ENCODE results near the gene FAM168A.
"Not testable (repeated sequence)": the region's sequence is repeated elsewhere in the genome, so short reads cannot be mapped to it uniquely, and the experiment has no call there.

FAM168A gene

DNA sequence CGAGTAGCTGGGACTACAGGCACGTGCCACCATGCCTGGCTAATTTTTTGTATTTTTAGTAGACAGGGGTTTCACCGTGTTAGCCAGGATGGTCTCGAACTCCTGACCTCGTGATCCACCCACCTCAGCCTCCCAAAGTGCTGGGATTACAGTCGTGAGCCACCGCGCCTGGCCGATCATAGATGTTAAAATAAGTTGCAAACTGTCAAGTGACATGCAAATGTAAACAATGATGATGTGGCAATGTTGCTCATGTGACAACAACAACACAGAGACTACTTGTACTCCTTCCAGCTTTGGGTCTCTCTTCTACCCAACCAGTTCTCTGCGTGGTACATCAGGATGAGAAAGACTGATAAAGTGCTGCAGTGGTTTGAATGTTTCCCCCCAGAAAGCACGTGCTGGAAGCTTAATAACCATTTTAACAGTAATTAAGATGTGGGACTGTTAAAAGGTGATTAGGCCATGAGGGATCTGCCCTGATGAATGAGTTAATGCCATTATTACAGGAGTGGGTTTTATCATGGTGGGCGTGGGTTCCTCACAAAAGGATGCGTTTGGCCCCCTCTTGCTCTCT is 127.8 kb downstream of the FAM168A start:
- not testable (repeated sequence) for DNase-seq (ENCODE audit: low read depth in 3 of 3)

DNA sequence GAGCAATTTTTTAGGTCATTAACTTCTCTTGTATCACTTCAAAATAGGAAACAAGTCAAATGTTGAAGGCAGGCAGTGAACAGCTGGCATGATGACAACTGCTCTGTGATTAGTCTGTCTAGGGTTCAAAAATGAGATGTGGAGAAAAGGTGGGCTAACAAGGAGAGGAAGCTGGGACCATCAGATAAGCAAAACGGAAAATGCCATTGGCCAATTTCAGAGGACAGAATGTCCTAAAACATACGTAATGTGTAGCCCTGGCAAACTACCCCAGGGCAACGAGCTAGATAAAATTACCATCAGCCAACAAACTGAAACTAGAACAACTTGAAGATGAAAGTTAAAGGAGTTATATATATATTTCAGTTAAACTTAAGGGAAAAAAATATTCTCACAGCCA is 128.5 kb downstream of the FAM168A start:
- no peak for DNase-seq (ENCODE audit: low read depth in 3 of 3)

DNA sequence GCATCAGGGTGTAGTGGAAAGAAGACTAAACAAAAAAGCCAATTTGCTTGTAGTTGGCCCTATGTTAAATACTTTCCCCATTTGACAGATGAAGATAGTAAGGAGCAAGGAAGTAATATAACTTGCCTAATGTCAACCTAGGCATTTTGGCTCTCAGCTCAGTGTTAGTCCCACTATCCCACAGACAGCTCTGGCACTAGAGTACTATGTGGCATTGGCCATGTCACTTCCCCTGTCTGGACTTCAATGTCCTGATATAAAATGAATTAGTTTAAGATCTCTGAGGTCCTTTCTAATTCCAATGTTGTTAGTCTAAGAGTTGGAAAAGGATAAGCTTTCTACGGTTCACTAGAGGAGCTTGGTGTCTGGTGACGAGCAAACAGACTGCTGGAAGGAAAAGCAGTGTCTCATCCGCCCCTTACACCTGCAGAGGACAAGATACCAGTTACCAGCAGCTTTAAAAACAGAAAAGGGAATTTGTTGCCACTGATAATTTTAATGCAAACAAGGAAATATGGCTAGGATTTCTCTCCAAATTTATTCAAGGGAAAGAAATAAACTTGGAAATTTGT is 129.2 kb downstream of the FAM168A start:
- no peak for DNase-seq (ENCODE audit: low read depth in 3 of 3)

DNA sequence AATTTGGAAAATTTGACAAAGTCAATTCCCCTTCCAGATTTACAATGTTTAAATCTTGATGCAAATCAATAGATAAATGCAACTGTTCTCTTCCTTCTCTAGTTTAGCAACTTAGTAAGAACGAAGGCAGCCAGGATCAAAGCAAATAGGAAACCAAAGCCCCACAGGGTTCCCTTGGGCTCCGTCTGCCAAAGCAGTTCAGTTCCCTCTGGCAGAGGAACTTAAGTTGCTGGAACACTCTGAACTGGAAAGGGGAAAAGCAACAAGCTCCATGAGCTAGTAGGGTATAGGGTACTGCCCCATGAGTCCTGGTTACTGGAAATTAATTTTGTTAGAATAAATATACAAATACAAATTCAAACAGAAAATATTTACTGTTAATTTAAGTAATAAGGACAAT is 130.4 kb downstream of the FAM168A start:
- DNase-seq (ENCODE audit: low read depth in 3 of 3), result no peak

DNA sequence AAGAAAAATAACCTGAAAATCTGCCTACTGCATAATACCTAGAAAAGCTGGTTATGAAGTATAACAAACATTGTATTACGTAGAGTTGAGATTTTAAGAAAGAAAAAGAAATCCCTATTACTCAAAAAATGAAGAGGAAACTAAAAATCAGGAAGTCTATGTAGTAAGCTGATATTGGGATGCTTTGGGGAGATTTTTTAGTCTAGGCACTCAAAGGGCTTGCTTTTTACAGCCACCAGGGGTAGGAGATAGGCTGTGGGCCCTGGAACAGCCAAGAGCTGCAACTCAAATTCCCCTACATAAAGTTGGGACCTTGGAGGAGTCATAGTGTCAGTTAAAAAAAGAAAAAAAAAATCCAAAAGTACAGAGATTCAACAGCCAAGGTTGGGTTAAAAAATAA is 131.3 kb downstream of the FAM168A start:
- DNase-seq (ENCODE audit: low read depth in 3 of 3), result no peak

DNA sequence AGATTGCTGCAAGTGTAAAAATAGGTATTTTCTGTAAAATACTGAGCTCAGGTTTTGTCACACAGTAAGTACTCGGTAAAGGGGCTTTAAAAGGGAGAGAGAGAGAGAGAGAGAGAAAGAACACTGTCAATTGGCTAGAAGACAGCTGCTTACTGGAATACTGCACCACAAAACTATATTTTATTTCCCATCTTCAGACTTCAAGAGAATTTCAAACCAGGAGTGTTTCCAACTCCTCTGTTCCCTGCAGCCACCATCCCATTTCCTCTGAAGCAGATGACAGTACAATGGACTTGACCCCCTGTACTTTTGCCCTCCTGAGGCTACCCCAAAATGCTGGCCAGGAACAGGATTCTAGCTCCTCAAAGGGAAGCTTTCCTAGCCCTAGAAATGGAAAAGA is 132.0 kb downstream of the FAM168A start:
- DNase-seq (ENCODE audit: low read depth in 3 of 3), result no peak

DNA sequence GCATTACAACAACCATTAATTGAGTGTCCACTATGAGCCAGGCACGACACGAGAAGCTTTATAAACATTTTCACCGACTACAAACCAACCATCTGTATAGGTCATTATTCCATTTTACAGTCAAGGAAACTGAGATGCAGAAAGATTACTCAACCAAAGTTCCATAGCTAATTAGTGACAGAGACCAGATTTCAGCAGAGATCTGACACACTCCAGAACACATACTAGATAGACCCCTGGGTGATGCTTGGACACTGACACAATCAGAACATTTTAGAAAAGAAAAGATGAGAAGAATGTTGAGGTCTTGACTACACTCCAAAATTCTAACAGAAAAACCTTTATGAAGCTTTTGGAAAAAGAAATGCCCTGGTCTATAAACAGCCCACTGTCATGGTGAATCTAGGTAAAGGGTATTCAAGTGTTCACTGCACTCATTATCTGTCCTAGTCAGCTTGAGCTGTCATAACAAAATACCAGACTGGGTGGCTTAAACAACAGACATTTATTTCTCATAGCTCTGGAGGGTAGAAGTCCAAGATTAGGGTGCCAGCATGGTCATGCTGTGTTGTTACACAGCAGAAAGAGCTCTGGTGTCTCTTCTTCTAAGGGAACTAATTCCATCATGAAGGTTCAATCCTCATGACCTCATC is 132.8 kb downstream of the FAM168A start:
- DNase-seq (ENCODE audit: low read depth in 3 of 3), result no peak

DNA sequence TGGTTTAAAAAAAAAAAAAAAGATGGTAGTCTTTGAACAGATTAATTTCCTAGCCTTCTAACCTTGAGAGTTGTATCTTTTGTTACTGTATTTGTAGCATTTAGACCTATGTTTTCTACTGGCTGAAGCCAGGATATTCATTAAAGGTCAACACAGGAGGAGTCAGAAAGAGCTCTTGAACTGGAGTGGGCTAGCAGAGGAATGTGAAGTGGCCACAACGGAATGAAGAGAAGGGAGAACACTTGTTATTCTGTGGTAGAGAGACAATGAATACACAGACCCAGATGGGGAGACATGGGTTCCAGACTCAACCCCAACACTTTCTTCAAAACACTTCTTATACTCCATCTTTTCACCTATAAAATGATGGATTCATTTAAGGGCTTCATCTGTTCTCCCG is 133.6 kb downstream of the FAM168A start:
- no peak for DNase-seq (ENCODE audit: low read depth in 3 of 3)

DNA sequence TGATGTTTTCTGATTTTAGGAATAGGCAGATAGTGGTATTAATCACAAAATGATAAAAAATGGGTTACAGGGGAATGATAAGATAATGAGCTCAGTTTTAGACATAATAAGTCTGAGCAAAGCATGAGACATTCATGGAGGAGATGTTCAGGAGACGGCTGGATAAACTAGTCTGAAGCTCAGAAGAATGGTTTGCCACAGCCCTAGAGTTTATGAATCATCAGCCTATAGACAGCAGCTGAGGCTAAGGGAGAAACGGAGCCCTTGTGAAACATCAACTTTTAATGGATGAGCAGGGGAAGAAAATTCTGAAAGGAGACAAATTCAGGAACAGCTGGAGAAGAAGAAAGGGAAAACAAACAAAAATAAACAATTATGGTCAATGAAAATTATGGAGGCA is 134.6 kb downstream of the FAM168A start:
- DNase-seq (ENCODE audit: low read depth in 3 of 3), result no peak

DNA sequence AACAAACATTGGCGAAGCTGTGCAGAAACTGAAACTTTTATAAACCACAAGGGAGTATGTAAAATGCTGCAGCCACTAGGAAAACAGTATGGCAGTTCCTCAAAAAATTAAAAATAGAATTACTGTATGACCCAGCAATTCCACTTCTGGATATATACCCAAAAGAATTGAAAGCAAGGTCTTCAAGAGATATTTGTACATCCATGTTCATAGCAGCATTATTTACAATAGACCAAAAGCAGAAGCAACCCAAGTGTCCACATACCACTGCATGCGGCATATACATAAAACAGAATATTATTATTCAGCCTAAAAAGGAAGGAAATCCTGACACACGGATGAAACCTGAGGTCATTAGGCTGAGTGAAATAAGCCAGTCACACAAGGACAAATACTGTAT is 135.9 kb downstream of the FAM168A start:
- DNase-seq (ENCODE audit: low read depth in 3 of 3), result no peak

DNA sequence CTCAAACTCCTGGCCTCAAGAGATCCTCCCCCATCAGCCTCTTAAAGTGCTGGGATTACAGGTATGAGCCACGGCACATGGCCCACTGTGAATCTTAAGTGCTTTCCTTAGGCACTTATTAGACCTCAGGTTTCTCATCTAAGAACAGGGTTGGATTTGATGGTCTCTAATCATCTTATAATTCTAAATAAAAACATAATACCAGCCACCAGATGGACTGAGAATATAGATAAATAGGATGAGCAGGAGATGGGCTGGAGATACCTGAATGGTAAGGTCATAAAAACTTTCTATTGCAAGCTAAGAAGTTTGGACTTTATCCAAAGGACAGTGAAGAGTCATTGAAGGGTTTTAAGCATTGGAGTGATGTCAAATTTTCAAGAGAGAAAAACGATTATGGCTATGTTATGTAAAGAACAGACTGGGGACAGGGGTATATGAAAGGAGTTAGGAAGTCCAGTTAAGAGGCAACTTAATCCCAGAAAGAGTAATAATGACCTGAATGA is 136.5 kb downstream of the FAM168A start:
- no peak for DNase-seq (ENCODE audit: low read depth in 3 of 3)

DNA sequence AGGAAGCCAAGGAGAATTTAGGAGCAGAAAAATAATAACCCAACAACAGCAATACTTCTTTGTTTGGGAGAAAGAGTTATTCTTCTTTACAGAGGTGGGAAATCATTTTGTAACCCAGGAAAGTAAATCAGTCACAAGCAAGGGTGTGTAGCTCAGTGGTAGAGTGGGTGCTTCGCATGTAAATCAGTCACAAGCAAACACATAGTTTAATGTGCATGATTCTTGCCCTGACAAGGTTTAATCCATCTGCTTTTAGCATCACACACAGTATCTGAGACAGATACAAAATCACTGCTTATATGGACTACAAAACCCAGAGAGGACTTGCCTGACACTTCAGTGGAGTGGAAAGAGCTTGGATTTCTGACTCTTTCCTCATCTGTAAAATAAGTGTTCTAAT is 139.7 kb downstream of the FAM168A start:
- no peak for DNase-seq (ENCODE audit: low read depth in 3 of 3)

DNA sequence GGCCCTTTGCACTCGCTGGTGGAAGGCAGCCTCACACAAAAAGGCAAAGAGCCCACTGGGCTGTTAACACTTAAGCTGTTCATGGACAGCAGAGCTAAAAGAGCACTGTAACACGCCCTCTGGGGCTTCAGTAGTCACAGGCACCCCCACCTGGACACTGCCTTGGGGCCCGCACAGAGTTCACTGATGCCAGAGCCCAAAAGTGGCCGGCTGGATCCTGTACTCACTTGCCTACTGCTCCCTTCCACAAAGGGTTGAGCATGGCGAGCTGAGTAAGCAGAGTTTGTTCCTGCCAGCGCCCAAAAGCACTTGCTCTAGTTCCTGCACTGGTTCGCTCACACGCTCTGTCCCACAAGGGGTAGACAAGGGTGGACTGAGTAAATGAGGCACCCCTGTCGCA is 142.9 kb downstream of the FAM168A start:
- DNase-seq (ENCODE audit: low read depth in 3 of 3), result no peak

DNA sequence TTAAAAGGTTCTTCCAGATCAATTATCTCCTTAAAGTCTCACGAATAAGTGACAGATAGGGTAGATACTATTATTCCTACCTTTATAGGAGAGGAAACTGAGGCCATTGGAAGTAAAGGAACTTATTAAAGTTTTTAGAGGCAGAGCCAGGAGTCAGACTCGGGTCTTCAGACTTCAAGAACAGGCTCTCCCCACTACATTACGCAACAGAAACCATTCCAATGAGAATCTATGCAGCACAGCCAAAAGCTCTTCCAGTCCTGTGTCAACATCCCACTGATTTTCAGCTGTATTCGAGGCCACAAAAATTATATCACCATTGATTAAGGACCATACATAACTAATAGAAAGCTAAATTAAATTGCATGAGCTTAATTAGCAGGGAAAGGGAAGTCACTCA is 144.3 kb downstream of the FAM168A start:
- no peak for DNase-seq (ENCODE audit: low read depth in 3 of 3)

DNA sequence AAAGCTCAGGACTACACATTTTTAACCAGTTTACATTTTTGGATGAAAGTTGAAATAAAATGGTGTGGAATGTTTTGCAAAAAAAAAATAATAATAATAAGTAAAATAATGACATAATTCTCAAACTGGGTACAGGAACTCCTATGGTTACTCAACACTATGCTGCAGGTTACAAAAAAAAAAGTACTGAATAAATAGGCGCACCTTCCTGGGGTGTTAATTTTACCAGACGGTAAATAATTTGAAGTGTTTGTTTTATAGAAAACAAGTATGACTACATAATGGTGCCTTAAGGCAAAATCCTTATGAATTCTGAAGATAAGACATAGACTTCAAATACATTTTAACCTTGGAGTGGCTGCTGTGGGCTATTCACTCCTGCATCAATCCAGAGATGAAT is 145.2 kb downstream of the FAM168A start:
- DNase-seq (ENCODE audit: low read depth in 3 of 3), result no peak

DNA sequence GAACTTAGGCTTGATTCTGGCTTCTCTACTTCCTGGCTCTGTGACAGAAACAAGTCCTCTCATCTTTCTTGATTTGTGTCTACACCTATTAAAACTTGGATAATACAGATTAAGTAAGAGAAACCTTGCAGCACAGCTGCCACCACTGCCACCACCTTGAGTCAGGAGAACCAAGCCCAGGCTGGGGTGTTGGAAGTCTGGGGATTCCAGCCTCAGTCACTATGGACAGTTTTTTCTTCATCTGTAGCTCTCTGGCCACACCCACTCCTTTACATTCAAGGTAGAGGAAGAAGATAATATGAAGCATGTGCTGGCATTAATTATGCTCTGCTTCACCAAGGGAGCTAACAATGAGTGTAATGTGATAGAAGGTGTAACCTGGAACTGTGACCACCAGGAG is 146.0 kb downstream of the FAM168A start:
- DNase-seq (ENCODE audit: low read depth in 3 of 3), result no peak

DNA sequence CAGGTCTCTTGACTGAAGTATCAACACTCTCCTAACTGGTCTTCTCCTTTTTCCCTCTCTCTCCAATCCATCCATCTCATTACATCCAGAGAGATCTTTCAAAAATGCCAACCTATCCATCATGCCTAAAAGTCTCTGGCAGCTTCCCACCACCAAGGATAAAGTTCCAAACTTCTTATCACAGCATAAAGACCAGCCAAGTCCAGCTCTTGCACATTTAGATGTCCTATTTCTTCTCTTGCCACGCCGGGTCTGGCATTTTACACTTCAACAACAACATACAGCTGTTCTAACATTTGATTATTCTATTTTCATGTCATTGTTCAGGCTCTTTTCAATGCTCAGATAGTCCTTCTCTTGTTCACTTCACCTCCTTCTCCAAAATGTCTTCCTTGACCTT is 151.1 kb downstream of the FAM168A start:
- DNase-seq (ENCODE audit: low read depth in 3 of 3), result no peak

DNA sequence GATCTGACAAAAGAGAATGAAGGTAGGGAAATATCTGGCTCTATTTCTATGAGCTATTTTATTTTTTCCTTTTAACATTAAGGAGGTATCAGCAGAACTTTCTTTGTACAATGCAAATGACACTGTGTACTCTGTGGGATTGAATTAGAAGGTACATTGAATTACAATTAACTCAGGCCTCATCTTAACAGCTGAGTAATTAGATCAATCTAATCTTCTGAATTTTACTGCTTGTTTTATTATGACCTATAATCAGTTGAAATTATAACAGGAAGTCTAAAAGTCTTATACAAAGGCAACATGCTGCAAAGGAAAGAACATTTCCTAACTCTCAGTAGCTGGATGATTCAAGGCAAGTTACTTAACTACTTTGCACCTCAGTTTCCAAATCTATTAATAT is 151.9 kb downstream of the FAM168A start:
- DNase-seq (ENCODE audit: low read depth in 3 of 3), result no peak

DNA sequence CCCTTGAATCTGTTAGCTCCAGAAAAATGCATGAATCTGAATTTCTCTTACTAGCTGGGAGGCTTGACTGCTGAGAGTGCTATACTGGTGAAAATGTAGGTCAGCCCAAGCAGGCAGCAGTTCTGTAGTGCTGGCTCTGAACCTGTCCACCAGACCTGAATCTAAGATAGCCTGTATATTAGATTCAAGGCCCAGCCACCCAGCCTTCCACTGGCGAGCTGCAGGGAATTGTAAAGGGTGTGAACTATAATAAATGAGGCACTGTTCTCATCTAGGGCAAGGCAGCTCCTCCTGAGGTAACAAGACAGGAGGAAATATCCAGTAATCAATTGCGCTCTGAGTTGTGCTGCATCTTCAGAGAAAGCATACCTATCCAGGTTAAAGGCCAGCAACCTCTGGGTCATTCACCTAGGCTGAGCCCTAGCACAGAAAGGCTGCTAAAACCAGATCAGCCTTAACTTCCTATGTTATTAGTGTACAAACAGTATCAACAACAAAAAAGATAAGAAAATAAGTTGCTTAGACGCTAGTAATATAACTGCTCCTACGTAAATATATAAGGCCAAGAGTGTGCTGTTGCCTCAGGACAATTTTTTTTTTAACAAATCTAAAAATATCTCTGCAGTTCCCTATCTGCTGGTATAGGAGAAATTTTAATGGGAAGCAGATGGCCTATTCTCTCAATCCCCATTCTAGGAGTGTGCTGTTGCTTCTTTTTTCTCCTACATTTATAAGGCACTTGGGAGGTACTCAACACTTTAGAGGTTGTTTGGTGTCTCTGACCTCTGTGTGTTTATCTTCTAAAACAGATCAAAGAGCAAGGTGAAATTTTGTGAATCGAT is 158.7 kb downstream of the FAM168A start:
- DNase-seq (ENCODE audit: low read depth in 3 of 3), result no peak

DNA sequence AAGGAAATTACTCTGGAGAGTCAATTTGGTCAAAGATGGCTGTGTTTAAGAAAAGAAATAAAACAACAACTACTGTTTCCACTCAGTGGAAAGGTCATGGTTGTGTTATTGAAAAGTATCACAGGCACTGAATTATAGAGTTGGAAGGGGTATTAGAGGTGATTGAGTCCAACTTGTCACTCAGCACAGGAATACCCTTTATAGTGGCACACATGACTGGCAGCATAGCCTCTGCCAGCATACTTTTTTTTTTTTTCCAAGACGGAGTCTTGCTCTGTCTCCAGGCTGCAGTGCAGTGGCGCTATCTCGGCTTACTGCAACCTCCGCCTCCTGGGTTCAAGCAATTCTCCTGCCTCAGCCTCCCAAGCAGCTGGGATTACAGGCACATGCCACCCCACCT is 161.1 kb downstream of the FAM168A start:
- not testable (repeated sequence) for DNase-seq (ENCODE audit: low read depth in 3 of 3)

DNA sequence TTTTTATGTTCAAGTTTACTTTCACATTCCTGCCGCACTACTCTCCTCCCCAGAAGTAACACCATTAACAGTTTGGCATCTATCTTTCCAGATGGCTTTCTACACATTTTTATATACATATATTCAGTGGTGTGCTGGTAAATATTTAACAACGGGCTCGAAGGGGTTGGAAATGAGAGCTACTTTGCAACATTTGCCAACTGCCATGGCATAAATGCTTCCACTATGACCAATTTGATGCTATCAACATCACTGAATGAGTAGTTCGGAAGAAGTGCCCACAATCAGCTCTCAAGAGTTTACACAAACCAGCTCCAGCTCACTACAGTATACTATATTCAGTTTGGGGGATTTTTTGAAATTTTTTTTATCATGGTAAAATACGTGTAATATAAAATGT is 166.5 kb downstream of the FAM168A start:
- DNase-seq (ENCODE audit: low read depth in 3 of 3), result no peak

DNA sequence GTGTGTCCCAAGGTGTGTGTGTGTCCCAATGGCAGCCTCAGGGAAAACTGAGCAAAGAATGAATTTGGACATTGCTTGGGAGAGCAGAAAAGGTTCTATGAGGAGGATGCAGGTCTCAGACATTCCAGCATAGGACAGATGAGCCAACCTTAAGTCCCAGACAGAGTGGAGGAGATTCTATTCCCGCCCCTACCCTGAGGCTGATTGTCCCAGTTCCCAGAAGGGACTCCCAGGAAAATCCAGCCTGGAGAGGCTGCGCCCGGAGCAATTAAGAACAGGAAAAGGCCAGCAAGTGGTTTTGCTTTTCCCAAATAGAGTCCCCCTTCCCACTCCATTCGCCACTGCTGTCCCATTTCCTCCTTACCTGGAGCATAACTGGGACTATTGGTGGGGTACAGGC is 167.6 kb downstream of the FAM168A start:
- no peak for DNase-seq (ENCODE audit: low read depth in 3 of 3)
